Esophagus muscularis mucosa (tissue), 4 donors: ENCODE data around the gene EPB41. TPM values are rescaled to one million over a fixed set of nuclear protein-coding genes. Genes with fewer than 3 reads are reported as not detected.

ENCODE experiments used
- DNase-seq: peaks from one replicate; pipeline ENCODE4 v3.0.0-alpha.2; 2017; ENCODE audit errors: extremely low spot score
- H3K27ac ChIP-seq, 4 donors: fragments of 200-600 bp; sonication (generic); replicated peaks in 1 of 4; 1 replicate in 3 of 4; 2 replicates in 1 of 4; pipeline ENCODE4 v1.5.1; 2016 to 2019; ENCODE audit warnings: mild to moderate bottlenecking in 1 of 4
- H3K27me3 ChIP-seq, 4 donors: fragments of 200-600 bp; sonication (generic); one replicate each; pipeline versions ENCODE4 v1.5.1 to v1.6.0; 2016 to 2019
- H3K36me3 ChIP-seq, 4 donors: fragments of 200-600 bp; sonication (generic); one replicate each; pipeline ENCODE4 v1.5.1; 2016 to 2019
- H3K4me1 ChIP-seq, 4 donors: fragments of 200-600 bp; sonication (generic); one replicate each; pipeline ENCODE4 v1.5.1; 2016 to 2019
- H3K4me3 ChIP-seq, 4 donors: fragments of 200-600 bp; sonication (generic); 1 replicate in 2 of 4; 2 replicates in 2 of 4; pipeline ENCODE4 v1.5.1; 2016 to 2019; ENCODE audit warnings: mild to moderate bottlenecking in 4 of 4, moderate library complexity in 1 of 4
- H3K9me3 ChIP-seq, 4 donors: fragments of 200-600 bp; sonication (generic); 1 replicate in 3 of 4; 2 replicates in 1 of 4; pipeline ENCODE4 v1.5.1; 2016 to 2019
- EP300 ChIP-seq: sonication (generic); formaldehyde crosslinking; IDR thresholded peaks from one replicate; pipeline ENCODE4 v1.6.1; 2017; ENCODE audit warnings: antibody characterized with exemption
- POLR2A ChIP-seq: fragments of 450-650 bp; IDR thresholded peaks from one replicate; pipeline ENCODE4 v1.6.1; 2017; ENCODE audit warnings: antibody characterized with exemption, moderate library complexity, mild to moderate bottlenecking, low read depth
- POLR2AphosphoS5 ChIP-seq, 2 donors: sonication (generic); formaldehyde crosslinking; IDR thresholded peaks; one replicate each; pipeline ENCODE4 v1.6.1; 2017; ENCODE audit warnings: antibody characterized with exemption in 2 of 2
- WGBS: methylation state at CpG from one replicate; pipeline ENCODE4 v1.1.5; 2018; 5-methylcytosine and 5-hydroxymethylcytosine counted together
- intact Hi-C: fragments of 100-400 bp; cut with DNase I; formaldehyde crosslinking; loops from one replicate; pipeline ENCODE4 v1.15.1; 2023
- total RNA-seq, 4 donors: library from RNA; depleted of rRNA; stranded (reverse); fragments of >200 nt; gene quantifications; one replicate each; pipeline versions ENCODE4 v1.1.0 to v1.2.1, GENCODE V29; 2016
- TF ChIP-seq, protein P1 (sequence below), 3 experiments: fragments of 200-600 bp in 2 of 3; fragments of 450-650 bp in 1 of 3; sonication (generic) in 2 of 3; IDR thresholded peaks; one replicate each; pipeline ENCODE4 v1.5.1; 2017 to 2019; ENCODE audit warnings: antibody characterized with exemption in 3 of 3, mild to moderate bottlenecking in 2 of 3, moderate library complexity in 1 of 3

Gene EPB41
- total RNA-seq, 4 donors from 2014 or later = 18.2 to 24.6 (median 18.5) TPM

DNA sequence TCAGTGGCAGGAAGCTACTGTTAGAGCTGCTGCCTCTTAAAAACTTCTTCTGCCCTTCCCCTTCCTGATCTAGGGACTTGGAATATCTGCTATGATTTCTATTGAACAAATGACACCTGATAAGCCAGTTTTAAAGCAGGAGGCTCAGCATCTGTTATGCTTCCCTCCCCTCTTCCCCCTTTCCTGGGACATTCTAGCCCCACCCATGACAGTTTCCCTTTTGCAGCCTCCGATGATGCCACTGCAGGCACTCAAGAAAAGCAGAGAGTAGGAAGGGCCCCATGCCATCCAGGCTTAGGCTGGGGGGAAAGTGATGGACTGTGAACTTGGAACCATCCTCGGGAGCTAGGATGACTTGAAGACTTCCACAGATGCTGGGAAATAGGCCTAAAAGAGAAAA is 15.1 kb upstream of the EPB41 start:
- WGBS = 40% methylated on average over 2 of the region's 2 CpGs
- Histone ChIP-seq H3K27ac (no peak overlapping the region), H3K4me1 (peaks cover 18 to 26% (median 23%) of the 10 kb centered on the region in 4 donors), H3K4me3 (no peak overlapping the region), H3K9me3 (peaks cover 0 to 1% (median 0%) of the 10 kb centered on the region in 4 donors), H3K27me3 (no peaks in the 10 kb centered on the region), H3K36me3 (peaks cover 0 to 4% (median 0%) of the 10 kb centered on the region in 4 donors)
- intact Hi-C loops = no loop called here
- no peak for DNase-seq
- TF ChIP-seq POLR2A (no peak), POLR2AphosphoS5 (IDR thresholded peaks at IDR 0.05) (no peak), EP300 (no peak)
- TF ChIP-seq, protein P1, sequence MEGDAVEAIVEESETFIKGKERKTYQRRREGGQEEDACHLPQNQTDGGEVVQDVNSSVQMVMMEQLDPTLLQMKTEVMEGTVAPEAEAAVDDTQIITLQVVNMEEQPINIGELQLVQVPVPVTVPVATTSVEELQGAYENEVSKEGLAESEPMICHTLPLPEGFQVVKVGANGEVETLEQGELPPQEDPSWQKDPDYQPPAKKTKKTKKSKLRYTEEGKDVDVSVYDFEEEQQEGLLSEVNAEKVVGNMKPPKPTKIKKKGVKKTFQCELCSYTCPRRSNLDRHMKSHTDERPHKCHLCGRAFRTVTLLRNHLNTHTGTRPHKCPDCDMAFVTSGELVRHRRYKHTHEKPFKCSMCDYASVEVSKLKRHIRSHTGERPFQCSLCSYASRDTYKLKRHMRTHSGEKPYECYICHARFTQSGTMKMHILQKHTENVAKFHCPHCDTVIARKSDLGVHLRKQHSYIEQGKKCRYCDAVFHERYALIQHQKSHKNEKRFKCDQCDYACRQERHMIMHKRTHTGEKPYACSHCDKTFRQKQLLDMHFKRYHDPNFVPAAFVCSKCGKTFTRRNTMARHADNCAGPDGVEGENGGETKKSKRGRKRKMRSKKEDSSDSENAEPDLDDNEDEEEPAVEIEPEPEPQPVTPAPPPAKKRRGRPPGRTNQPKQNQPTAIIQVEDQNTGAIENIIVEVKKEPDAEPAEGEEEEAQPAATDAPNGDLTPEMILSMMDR (IDR thresholded peaks at IDR 0.05) = no peak

DNA sequence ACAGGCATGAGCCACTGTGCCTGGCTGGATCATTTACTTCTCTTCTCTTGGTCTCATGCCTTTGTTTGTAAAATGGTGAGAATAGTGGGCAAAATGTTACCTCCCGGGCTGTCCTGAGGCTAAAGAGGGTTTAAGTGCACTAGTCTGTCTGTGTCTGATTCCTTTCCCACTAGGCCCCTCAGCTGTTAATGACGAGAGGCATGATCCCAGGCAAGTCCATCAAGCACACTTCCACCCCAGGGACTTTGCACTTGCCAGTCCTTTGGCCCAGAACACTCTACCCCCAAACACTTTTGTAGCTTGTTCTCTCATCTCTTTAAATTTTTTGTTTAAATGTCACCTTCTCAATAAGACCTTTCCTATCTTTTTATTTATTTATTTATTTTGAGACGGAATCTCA is 13.8 kb upstream of the EPB41 start:
- 90% methylated on average over 3 of the region's 3 CpGs for WGBS
- H3K27me3 ChIP-seq = no peaks in the 10 kb centered on the region
- TF ChIP-seq EP300 = no peak
- TF ChIP-seq, protein P1 (IDR thresholded peaks at IDR 0.05) = no peak
- TF ChIP-seq POLR2AphosphoS5 (IDR thresholded peaks at IDR 0.05) = no peak
- no peak for TF ChIP-seq POLR2A
- peaks cover 18 to 24% (median 20%) of the 10 kb centered on the region in 4 donors for H3K4me1 ChIP-seq
- no peak for DNase-seq
- H3K4me3 ChIP-seq = no peak overlapping the region
- no peak overlapping the region for H3K27ac ChIP-seq
- no peaks in the 10 kb centered on the region for H3K36me3 ChIP-seq
- intact Hi-C loops = no loop called here
- H3K9me3 ChIP-seq = peaks cover 0 to 4% (median 0%) of the 10 kb centered on the region in 4 donors

DNA sequence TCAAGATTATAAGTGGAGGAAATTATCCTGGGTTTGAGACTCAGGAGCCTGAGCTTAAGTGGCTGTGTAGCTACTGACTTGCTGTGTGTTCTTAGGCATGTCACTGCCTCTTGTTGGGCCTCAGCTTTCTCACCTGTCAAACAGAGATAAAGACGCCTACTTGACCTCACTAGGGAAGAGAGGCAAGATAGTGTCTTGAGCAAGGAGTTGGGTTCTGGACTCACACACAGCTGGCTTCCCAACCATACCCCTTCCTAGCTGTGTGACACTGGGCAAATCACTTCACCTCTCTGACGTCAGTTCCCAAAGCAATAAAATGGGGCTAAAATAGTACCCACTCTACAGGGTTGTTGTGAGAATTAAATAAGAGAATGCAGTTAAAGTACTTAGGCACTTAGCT is 11.6 kb upstream of the EPB41 start:
- peaks cover 0 to 4% (median 0%) of the 10 kb centered on the region in 4 donors for H3K9me3 ChIP-seq
- TF ChIP-seq, protein P1 (IDR thresholded peaks at IDR 0.05) = no peak
- TF ChIP-seq POLR2AphosphoS5 (IDR thresholded peaks at IDR 0.05) (no peak), EP300 (no peak), POLR2A (no peak)
- WGBS = 93% methylated on average over 2 of the region's 2 CpGs
- no peak overlapping the region for H3K4me3 ChIP-seq
- no peaks in the 10 kb centered on the region for H3K36me3 ChIP-seq
- H3K27ac ChIP-seq = no peak overlapping the region
- DNase-seq = no peak
- H3K4me1 ChIP-seq = peaks cover 14 to 18% (median 16%) of the 10 kb centered on the region in 4 donors
- no peaks in the 10 kb centered on the region for H3K27me3 ChIP-seq
- intact Hi-C loops = no loop called here

DNA sequence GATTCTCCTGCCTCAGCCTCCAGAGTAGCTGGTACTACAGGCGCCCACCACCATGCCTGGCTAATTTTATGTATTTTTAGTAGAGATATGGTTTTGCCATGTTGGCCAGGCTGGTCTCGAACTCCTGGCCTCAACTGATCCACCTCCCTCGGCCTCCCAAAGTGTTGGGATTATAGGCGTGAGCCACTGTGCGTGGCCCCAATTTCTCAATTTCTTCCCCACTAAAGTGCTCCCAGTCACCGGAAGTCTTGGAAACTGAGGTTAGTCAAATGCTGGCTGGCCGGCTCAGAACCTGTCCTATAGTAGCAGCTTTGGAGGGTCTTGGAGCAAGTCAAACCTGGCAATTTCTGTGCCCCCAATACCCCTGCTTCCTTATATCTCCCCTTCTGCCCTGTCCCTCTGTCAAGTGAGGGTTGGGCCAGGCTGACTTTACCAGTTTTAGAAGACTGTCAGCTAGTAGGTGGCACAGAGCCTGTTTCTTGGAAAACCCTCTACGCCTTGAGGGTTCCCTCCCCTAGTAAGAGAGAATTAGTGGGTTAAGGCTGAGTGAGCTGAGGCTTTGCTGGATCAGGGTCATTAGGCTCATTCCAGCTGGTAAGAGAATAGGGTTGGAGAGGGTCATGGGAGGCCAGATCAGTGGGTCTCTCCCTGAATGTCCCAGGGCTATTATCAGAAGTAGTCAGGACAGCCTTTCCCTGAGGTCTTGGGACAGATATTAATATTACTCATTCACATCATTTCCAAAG is 8.3 kb upstream of the EPB41 start:
- Histone ChIP-seq H3K36me3 (no peaks in the 10 kb centered on the region), H3K4me1 (no peaks in the 10 kb centered on the region), H3K4me3 (no peak overlapping the region), H3K27ac (no peak overlapping the region), H3K9me3 (peaks cover 0 to 4% (median 0%) of the 10 kb centered on the region in 4 donors), H3K27me3 (no peaks in the 10 kb centered on the region)
- 95% methylated on average over 8 of the region's 8 CpGs for WGBS
- TF ChIP-seq, protein P1 (IDR thresholded peaks at IDR 0.05) = no peak
- TF ChIP-seq POLR2AphosphoS5 (IDR thresholded peaks at IDR 0.05) (no peak), EP300 (no peak), POLR2A (no peak)
- intact Hi-C loops = no loop called here
- DNase-seq = no peak

DNA sequence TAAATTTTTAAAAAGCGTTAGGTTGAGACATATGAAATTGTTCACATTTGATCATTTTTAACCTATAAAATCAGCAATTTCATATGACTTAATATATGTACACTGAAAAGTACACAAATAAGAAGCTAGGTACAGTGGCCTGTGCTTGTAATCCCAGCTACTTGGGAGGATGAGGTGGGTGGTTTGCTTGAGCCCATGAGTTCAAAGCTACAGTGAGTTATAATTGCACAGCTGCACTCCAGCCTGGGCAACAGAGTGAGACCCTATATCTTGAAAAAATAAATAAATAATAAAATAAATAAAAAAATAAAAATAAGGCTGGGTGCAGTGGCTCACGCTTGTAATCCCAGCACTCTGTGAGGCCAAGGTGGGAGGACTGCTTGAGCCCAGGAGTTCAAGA is 5.2 kb upstream of the EPB41 start:
- no peak for DNase-seq
- Histone ChIP-seq H3K9me3 (peaks cover 0 to 3% (median 0%) of the 10 kb centered on the region in 4 donors), H3K27me3 (no peaks in the 10 kb centered on the region), H3K36me3 (no peaks in the 10 kb centered on the region), H3K4me3 (no peak overlapping the region), H3K27ac (no peak overlapping the region), H3K4me1 (peaks cover 5 to 8% (median 7%) of the 10 kb centered on the region in 4 donors)
- intact Hi-C loops = no loop called here
- TF ChIP-seq, protein P1 (IDR thresholded peaks at IDR 0.05) = no peak
- no peak for TF ChIP-seq EP300
- TF ChIP-seq POLR2AphosphoS5 (IDR thresholded peaks at IDR 0.05) = no peak
- TF ChIP-seq POLR2A = no peak
- 97% methylated on average over 2 of the region's 2 CpGs for WGBS
